Fibroblast of skin of right biceps (primary cell): ENCODE results near the gene COL5A1.
A peak's percentile ranks its signal among the peaks of the same experiment; 100 is the strongest.
"Not testable (repeated sequence)": the region's sequence is repeated elsewhere in the genome, so short reads cannot be mapped to it uniquely, and the experiment has no call there.

Source experiments
- DNase-seq: peaks from one replicate; pipeline ENCODE4 v3.0.0-alpha.2; 2013

COL5A1 gene

DNA sequence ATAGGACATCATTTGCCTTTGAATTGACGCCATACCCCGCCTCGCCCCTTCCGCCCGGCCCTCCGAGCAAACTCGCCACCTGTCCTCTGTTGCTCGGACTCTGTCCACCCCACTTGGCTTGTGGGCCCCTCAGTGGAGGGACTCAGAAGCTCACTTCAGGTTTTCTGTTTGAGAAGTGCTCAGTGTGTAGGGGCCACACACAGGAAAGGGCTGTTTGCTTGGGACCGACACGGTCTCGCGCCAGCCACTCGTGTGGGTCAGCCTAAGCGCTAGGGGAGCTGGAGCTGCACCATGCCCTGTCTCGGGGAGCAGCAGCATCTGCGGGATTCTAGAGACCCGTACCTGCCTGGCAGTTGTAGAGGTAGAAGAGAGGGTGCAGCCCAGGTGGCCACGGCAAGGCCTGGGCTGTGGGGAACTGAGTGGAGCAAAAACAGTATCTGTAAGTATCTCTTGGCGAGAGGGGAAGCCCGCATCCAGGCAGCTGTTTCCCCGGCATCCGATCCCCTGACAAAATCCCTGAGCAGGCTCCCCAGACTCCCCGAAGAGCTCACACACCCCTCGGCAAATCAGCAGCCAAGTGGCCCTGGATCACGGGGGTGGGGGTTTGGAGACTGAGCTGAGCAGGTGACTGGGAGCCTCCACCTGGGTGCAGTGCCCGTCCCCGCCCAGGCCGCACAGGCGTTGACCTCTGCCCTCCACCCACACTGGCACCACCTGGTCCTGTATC, 52.2 kb downstream of the COL5A1 start:
- DNase-seq, result no peak

GRCh38 chr9:134694368-134694665, 52.7 kb downstream of the COL5A1 start:
- DNase-seq, result no peak

GRCh38 chr9:134694714-134695113, 53.1 kb downstream of the COL5A1 start:
- DNase-seq, result no peak

- DNase-seq, result no peak
Observed at GRCh38 chr9:134695144-134695543, 53.5 kb downstream of the COL5A1 start.

- DNase-seq, result no peak
Observed at GRCh38 chr9:134696433-134696832, 54.8 kb downstream of the COL5A1 start.

DNA sequence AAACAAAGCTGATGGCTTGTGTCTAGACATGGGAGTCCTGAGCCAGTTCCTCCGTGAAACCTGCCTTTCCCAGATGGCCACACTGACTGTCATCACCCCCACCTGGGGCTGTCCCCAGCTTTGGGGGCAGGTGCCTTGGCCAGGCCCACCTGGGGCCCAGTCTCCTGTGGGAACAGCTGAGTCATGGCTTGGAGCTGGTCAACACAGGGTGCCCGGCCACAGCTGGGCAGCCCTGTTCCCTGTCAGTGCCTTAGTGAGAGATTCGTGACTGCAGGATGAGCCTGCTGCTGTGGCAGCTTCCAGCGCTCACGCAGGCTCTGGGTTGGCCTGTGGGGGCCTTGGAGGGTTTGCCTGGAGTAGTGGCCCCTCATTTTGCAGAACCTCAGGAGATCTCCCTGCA, 56.5 kb downstream of the COL5A1 start:
- no peak for DNase-seq

DNA sequence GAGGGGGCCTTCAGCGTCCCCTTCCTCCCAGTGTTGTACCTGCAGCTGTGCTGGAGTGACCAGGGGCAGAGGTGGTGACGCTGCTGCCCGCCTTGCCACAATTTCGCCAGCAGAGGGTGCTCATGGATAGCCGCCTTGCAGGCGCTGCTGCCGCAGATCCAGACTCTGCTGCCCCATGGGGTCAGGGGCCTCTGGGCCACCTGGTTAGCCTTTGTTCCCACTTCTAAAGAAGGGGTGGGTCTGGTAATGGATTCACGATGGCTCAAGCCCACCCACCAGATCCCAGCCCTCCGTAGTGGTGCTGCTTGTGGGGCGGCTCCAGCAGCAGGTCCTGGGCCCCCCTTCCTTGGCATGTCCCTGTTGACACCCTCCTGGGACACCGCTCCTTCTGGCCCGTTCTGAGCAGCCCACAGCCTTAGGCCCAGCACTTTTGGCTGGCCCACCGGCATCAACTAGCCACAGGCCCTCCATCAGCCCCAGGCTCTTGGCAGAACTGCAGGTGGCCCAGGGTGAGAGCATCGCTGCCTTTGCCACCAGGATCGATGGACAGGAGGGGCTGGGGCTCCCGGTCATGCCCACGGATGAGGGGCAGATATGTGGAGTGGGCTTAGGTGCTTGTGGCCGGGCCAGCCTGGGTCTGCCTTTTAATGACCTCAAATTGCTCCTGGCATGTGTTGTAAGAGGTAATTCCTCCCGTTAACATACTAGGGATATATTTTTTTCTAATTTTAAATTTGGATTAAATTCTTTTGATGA, 57.2 kb downstream of the COL5A1 start:
- DNase-seq, result peak; percentile 36

- no peak for DNase-seq
Observed at GRCh38 chr9:134699343-134699740, 57.7 kb downstream of the COL5A1 start.

DNA sequence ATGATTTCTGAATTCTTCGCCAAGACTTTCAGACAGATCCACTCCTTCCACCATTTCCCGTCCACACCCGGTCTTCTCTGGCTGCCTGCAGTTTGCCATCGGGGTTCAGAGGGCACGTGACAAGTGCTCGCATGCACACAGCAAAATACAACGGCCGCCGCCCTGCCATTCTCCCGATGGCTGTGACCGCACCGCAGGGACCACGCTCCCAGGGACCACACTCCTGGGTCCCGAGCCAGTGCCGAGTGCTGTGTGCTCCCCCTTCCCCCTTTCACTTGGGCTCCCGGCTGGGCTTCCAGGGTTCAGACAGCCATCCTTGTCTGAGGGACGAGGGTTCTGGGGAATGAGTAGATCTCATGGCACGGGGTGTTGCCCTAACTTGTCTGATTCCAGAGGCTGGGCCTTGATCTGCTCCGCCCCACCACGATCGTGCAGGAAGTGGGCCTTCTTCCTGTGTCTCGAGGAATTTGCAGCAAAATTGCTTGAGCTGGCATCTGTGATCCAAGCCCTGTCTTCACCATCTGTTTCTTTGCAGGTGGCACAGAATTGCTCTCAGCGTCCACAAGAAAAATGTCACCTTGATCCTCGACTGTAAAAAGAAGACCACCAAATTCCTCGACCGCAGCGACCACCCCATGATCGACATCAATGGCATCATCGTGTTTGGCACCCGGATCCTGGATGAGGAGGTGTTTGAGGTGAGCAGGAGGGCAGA, 59.2 kb downstream of the COL5A1 start:
- DNase-seq, result no peak

DNA sequence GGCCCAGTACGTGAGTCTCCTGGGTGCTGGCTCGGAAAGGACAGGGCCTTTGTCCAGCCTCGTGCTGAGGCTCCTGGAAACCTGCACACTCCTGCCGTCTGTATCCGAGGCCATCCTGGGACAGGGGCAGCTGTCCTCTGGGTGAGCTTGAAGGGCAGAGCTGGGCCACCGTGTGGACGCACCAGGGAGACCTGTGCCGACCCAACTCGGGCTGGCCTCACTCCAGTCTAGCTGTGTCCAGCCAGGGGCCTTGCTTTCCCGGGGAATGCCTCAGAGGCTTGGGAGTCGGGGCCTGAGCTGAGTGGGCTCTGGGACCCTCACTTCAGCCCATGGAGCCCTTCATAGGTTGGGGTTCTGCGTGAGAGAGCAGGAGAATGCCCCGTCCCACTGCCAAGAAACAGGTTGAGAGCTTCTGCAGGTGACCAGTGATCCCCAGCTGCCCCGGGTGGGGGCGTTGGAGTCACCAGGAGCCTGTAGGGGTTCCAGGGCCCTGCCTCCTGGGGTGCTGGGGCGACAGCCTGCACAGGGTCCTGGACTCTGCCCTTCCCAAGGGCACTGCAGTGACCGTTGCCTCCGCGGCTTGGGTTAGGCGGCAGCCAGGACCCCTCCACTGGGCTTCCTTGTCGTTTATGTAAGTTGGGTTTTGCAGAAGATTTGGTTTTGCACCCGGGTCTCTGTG, 60.1 kb downstream of the COL5A1 start:
- DNase-seq, result no peak

DNA sequence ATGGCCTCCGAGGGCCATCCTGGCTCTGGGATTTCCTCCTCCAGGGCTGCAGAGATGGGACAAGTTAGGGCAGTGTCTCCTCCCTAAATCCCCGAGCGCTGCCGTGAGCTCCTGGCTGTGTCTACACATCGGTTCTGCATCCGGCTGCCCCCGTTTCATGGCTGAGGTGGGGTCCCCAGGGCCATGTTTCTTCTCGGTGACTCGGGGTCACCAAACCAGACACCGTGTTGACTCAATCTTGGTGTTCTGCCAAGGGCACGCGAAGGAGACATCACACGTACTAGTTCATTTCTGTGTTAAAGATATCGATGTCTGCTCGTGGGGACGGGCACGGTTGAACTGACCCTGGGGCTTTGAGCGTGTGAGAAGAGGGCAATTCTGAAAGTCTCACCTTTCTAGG, 60.7 kb downstream of the COL5A1 start:
- DNase-seq, result no peak

- DNase-seq, result not testable (repeated sequence)
Observed at GRCh38 chr9:134703730-134704114, 62.1 kb downstream of the COL5A1 start.

DNA sequence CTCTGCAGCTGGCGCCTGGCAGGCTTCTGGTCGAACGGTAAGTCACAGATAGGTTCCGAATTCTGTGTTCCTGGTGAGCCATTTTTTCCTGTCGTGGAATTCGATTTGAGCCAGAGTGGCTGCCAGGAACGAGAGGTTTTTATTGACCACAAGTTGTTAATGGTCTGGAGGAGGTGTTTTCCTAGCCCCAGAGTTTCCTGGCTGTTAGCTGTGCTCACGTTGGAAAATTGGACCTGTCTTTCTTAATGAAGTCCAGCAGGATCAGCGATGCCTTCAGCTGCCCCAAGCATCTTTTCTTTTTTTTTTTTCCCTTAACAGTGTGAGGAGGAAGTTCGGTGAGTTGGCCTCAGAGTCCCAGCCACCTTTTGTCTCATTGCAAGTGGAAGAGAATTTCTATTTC, 62.9 kb downstream of the COL5A1 start:
- no peak for DNase-seq

DNA sequence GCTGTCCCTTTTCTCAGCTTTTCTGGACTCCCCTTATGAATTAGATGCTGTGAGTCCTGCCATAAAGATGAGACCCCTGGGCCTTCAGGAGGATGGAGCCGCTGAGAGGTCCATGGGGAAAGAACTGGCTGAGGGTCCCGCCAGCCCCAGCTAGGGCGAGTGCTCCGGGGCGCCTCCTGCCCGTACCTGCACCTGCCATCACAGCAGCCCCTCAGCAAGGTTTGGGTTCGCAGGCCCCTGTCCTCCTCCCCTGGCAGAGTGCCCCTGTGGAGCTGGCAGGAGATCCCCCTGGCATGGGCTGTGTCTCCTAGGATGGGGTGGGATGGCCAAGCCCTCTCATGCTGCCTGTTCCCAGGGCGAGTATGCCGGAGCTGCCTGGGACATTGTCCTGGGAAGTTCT, 64.2 kb downstream of the COL5A1 start:
- DNase-seq, result no peak

DNA sequence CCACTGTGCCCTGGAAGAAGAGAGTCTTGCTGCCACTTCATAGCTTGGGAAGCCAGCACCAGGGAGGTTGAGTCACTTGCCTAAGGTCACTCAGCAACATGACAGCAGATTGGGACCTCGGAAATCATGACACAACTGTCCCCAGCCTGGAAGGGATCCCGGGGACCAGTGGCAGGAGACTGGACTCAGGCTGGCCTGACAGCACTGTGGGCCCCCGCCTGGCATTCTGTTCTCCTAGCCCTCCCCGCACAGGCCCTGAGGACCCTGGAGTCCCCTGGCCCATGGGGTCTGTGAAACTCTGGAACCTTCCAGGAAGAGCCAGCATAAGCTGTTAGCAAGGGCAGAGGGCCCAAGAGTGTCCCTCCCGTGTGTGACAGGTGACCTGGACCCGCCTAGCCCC, 64.9 kb downstream of the COL5A1 start:
- no peak for DNase-seq

DNA sequence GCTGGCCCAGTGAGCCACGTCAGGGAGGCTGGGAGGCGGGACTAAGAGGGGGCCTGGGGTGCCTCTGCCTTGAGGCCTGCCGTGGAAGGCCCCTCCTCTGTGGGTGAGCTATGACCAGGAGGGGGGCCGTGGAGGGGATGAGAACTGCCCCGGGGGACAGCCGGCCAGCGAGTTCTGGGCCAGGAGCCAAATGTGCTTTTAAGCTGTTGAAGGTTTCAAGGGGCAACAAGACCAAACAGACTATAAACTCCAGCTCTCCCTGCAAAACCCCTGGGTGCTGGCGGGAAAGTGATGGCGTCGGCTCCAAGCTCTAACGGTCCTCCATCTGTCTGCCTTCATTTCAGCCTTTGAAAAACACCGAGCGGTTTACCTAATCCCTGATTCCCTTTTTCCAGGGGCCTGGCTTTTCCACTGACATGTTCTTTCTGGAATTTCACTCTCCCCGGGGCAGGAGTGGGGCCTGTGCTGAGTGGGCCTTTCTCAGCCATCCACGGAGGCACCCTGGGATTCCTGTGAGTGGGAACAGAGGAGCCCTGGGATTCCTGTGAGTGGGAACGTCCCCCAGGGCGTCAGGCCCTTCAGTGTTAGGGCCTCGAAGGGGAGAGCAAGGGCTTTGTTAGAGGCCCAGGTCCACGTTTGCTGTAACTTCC, 65.6 kb downstream of the COL5A1 start:
- DNase-seq, result peak; percentile 81

DNA sequence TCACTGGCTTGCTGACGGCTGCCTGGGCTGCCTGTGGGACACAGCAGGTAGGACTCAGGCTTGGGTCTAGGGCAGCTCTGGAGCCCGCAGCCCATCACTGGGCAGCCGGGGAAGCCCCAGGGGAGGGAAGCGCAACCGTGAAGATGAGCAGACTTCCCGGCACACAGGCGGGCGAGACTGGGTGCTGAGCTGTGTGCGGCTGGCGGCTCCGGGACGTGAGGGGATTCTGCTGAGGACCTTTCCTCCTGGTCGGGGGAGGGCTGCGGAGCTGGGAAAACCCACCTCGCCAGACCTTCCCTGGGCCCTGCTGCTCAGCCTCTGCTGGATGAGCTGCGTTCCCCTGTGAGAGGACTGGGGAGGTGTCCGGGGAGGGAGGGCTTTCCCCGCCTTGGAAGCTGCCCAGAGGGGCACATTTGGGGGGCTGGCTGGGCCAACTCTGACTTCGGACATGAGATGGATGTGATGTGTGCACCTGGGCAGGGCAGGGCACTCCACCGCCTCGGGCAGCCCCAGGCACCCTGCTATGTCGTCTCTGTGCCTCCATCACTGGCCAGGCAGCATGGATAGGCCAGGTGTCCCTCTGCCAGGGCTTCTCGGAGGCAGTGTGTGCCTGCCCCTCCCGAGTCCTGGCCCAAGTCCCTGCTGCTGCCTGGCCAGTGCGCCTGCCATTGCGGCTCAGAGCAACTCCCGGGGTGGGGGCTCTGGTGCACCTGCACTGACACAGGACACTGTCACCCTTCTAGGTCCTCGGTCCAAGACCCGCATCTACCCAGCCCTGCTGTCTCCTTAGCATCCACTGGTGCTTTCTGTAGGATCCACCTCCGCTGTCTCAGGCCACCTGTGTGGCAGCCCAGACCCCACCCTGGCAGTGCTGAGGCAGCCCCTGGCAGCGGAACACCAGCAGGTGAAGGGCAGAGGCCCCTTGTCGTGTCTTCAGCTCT, 66.4 kb downstream of the COL5A1 start:
- no peak for DNase-seq

- DNase-seq, result no peak
Observed at GRCh38 chr9:134708672-134709038, 67.1 kb downstream of the COL5A1 start.

- peak; percentile 67 for DNase-seq
Observed at GRCh38 chr9:134709512-134710270, 68.1 kb downstream of the COL5A1 start.

DNA sequence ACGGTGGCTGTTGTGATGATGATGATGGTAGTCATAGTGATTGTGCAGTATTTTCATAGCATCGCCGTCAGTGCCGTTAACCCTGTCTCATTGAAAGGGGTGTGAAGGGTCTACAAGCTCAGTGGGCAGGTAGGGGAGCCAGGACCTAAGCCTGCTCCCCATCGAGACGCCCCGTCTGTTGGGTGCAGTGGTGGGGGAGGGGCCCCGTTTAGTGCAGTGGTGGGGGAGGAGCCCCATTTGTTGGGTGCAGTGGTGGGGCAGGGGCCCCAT, 68.6 kb downstream of the COL5A1 start:
- no peak for DNase-seq

GRCh38 chr9:134710901-134711300, 69.3 kb downstream of the COL5A1 start:
- no peak for DNase-seq
